ENCODE data around the gene C13orf46.
"Not testable (repeated sequence)": the region's sequence is repeated elsewhere in the genome, so short reads cannot be mapped to it uniquely, and the experiment has no call there.

The C13orf46 gene

GRCh38 chr13:113920606-113921286 lies 53.1 kb downstream of the C13orf46 start:
- DNase-seq = no peak

- no peak for DNase-seq
Observed at GRCh38 chr13:113919761-113920559, 53.9 kb downstream of the C13orf46 start.

- DNase-seq = no peak
Observed at GRCh38 chr13:113918981-113919701, 54.7 kb downstream of the C13orf46 start.

GRCh38 chr13:113918580-113918979 lies 55.3 kb downstream of the C13orf46 start:
- no peak for DNase-seq

GRCh38 chr13:113917594-113918371 lies 56.1 kb downstream of the C13orf46 start:
- DNase-seq = no peak

GRCh38 chr13:113917096-113917495 lies 56.8 kb downstream of the C13orf46 start:
- DNase-seq = no peak

GRCh38 chr13:113916330-113916815 lies 57.5 kb downstream of the C13orf46 start:
- DNase-seq = no peak

GRCh38 chr13:113915786-113916329 lies 58.0 kb downstream of the C13orf46 start:
- DNase-seq = no peak

- no peak for DNase-seq
Observed at GRCh38 chr13:113915012-113915763, 58.7 kb downstream of the C13orf46 start.

- no peak for DNase-seq
Observed at GRCh38 chr13:113914333-113915011, 59.4 kb downstream of the C13orf46 start.

- DNase-seq = not testable (repeated sequence)
Observed at GRCh38 chr13:113913838-113914237, 60.0 kb downstream of the C13orf46 start.

- DNase-seq = not testable (repeated sequence)
Observed at GRCh38 chr13:113913408-113913807, 60.5 kb downstream of the C13orf46 start.

GRCh38 chr13:113912596-113912995 lies 61.3 kb downstream of the C13orf46 start:
- no peak for DNase-seq

GRCh38 chr13:113907635-113908617 lies 66.0 kb downstream of the C13orf46 start:
- DNase-seq = peak; percentile 93

- peak; percentile 62 for DNase-seq
Observed at GRCh38 chr13:113906571-113906970, 67.3 kb downstream of the C13orf46 start.

- no peak for DNase-seq
Observed at GRCh38 chr13:113905942-113906341, 67.9 kb downstream of the C13orf46 start.

GRCh38 chr13:113905018-113905417 lies 68.9 kb downstream of the C13orf46 start:
- no peak for DNase-seq

- no peak for DNase-seq
Observed at GRCh38 chr13:113904411-113904810, 69.5 kb downstream of the C13orf46 start.

- no peak for DNase-seq
Observed at GRCh38 chr13:113903912-113904311, 70.0 kb downstream of the C13orf46 start.

Measured in NCI-H1105 (cell line).